Motor neuron (in vitro differentiated cells): ENCODE results near the gene COL2A1. TPM values are rescaled to one million over a fixed set of nuclear protein-coding genes. Genes with fewer than 3 reads are reported as not detected.

Experiments
- ATAC-seq, 8 experiments: fragments of 200-7000 bp; cut with Tn5 transposase; replicated peaks in 6 of 8; 2 replicates each; pipeline ENCODE4 v1.8.0; 2021; ENCODE audit warnings: mild to moderate bottlenecking in 8 of 8, moderate library complexity in 8 of 8
- H3K27ac ChIP-seq, 2 donors: fragments of 250-450 bp; sonication (Bioruptor Pico); 2 replicates each; pipeline ENCODE4 v1.9.0; 2021; ENCODE audit warnings: antibody characterized with exemption in 2 of 2, mild to moderate bottlenecking in 2 of 2, moderate library complexity in 1 of 2
- H3K4me1 ChIP-seq, 2 donors: fragments of 250-450 bp; sonication (Bioruptor Pico); replicated peaks in 1 of 2; 2 replicates each; pipeline ENCODE4 v1.6.1; 2021; ENCODE audit warnings: antibody characterized with exemption in 2 of 2, mild to moderate bottlenecking in 2 of 2, moderate library complexity in 1 of 2
- H3K4me3 ChIP-seq, 5 donors: fragments of 250-450 bp; sonication (Bioruptor Pico); 2 replicates each; pipeline ENCODE4 v1.9.0; 2021; ENCODE audit warnings: antibody characterized with exemption in 5 of 5, mild to moderate bottlenecking in 5 of 5, moderate library complexity in 4 of 5
- WGBS, 10 experiments: fragments of 450-650 bp; shearing (Covaris generic); methylation state at CpG; one replicate each; pipeline ENCODE4 v1.0.0; 2022; 5-methylcytosine and 5-hydroxymethylcytosine counted together
- in situ Hi-C, 9 experiments: fragments of 400-800 bp; cut with MboI; loops; one replicate each; pipeline ENCODE4 v1.15.0; 2021; ENCODE audit warnings: low sequenced_read_pairs in 9 of 9, low pct_unique_long_range_greater_than_20kb in 2 of 9; ENCODE audit not compliant: unreplicated experiment in 9 of 9
- total RNA-seq, 8 experiments: library from RNA; unstranded; fragments of 300-600 nt; gene quantifications; 2 replicates each; pipeline versions ENCODE4 v1.2.3 to v1.2.4, GENCODE V29; 2022

The COL2A1 gene
- total RNA-seq, 8 experiments from 2014 or later = 0.78 to 6.6 (median 1.9) TPM

DNA sequence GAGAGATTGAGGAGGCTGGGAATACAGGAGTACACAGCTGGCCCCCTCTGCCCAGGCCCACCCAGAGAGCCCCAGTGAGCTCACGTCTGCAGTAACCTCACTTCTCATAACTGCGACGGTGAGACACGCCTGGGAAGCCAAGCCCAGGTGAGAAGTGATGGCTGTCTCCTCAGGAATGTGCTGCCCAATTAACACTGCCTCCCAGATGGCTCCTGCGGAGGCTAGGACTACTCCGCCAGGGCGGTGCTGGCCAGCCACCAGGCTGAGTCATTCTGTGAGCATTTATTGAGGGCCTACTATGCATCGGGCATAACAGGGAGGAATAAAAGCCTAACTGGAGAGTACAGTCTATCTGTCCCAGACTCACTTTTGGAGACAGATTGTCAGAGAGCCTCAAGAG lies 50.2 kb downstream of the COL2A1 start:
- Histone ChIP-seq H3K4me3 (no peak overlapping the region), H3K4me1 (no peaks in the 10 kb centered on the region), H3K27ac (no peak overlapping the region)
- in situ Hi-C loops = loop anchor here in 1 of 9 experiments (10.0 kb wide), 1 partner anchor 49 kb away; the partner anchor contains the start of gene VDR
- peak in 2 of 8 experiments; percentile 70 for ATAC-seq
- WGBS, 10 experiments = 17 to 87% (median 80%) methylated on average over 1 to 4 of the region's 8 CpGs; no CpG with 5 or more reads in 7 of the 10 experiments

- WGBS, 10 experiments = 0 to 100% (median 75%) methylated on average over 1 to 7 of the region's 8 CpGs; no CpG with 5 or more reads in 1 of the 10 experiments
- Histone ChIP-seq H3K4me1 (no peaks in the 10 kb centered on the region), H3K4me3 (no peak overlapping the region), H3K27ac (no peak overlapping the region)
- peak in 1 of 8 experiments; percentile 26 for ATAC-seq
- in situ Hi-C loops = loop anchor here in 1 of 9 experiments (10.0 kb wide), 1 partner anchor 46 kb away; the partner anchor contains the start of gene VDR
Observed at GRCh38 chr12:47950856-47951468, 53.3 kb downstream of the COL2A1 start.

GRCh38 chr12:47949441-47950341 lies 54.6 kb downstream of the COL2A1 start:
- Histone ChIP-seq H3K27ac (no peak overlapping the region), H3K4me1 (no peaks in the 10 kb centered on the region), H3K4me3 (no peak overlapping the region)
- 14 to 77% (median 31%) methylated on average over 3 to 8 of the region's 32 CpGs; no CpG with 5 or more reads in 2 of the 10 experiments for WGBS, 10 experiments
- ATAC-seq = peak; percentile 75 to 97 (median 80)
- in situ Hi-C loops = loop anchor here in 2 of 9 experiments (10.0 to 25.0 kb wide), 2 partner anchors 45 to 663 kb away; partner anchors contain the start of gene VDR (in 1 of the 2)

DNA sequence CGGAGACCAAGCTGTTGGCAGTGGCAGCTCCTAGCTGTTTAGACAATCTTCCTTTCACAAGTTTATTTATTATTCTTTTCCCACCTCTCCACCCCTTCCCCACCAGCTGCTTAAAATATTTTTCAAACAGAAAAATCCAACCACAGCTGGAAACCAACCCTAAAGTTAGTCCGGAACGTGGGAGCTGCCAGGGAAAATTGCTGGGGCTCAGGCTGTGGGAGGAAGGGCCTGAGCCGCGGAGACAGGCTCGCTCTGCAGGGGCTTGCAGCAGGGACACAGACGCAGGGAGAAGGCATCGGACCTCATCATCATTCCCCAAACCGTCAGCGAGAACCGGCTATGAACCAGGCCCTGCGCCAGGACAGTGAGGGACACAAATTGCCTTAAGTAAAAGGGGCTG lies 56.9 kb downstream of the COL2A1 start:
- WGBS, 10 experiments = 33 to 100% (median 76%) methylated on average over 2 to 9 of the region's 12 CpGs; no CpG with 5 or more reads in 1 of the 10 experiments
- no peak for ATAC-seq
- Histone ChIP-seq H3K27ac (no peak overlapping the region), H3K4me1 (no peaks in the 10 kb centered on the region), H3K4me3 (no peak overlapping the region)
- in situ Hi-C loops = loop anchor here in 1 of 9 experiments (25.0 kb wide), 1 partner anchor 665 kb away; no protein-coding TSS in a partner anchor

GRCh38 chr12:47946413-47947323 lies 57.6 kb downstream of the COL2A1 start:
- no peak overlapping the region for H3K27ac ChIP-seq
- ATAC-seq = peak in 5 of 8 experiments; percentile 6 to 44 (median 10)
- H3K4me3 ChIP-seq = no peak overlapping the region
- H3K4me1 ChIP-seq = no peaks in the 10 kb centered on the region
- WGBS, 10 experiments = 49 to 82% (median 70%) methylated on average over 2 to 17 of the region's 27 CpGs; no CpG with 5 or more reads in 2 of the 10 experiments
- in situ Hi-C loops = loop anchor here in 1 of 9 experiments (25.0 kb wide), 1 partner anchor 666 kb away; no protein-coding TSS in a partner anchor

- 0 to 100% (median 66%) methylated on average over 1 of the region's 1 CpG; no CpG with 5 or more reads in 4 of the 10 experiments for whole genome bisulfite sequencing, 10 experiments
- H3K27ac ChIP-seq = no peak overlapping the region
- H3K4me1 ChIP-seq = no peaks in the 10 kb centered on the region
- ATAC-seq = no peak
- H3K4me3 ChIP-seq = no peak overlapping the region
- in situ Hi-C loops = loop anchor here in 1 of 9 experiments (25.0 kb wide), 1 partner anchor 667 kb away; no protein-coding TSS in a partner anchor
Observed at GRCh38 chr12:47945341-47945728, 58.9 kb downstream of the COL2A1 start.

DNA sequence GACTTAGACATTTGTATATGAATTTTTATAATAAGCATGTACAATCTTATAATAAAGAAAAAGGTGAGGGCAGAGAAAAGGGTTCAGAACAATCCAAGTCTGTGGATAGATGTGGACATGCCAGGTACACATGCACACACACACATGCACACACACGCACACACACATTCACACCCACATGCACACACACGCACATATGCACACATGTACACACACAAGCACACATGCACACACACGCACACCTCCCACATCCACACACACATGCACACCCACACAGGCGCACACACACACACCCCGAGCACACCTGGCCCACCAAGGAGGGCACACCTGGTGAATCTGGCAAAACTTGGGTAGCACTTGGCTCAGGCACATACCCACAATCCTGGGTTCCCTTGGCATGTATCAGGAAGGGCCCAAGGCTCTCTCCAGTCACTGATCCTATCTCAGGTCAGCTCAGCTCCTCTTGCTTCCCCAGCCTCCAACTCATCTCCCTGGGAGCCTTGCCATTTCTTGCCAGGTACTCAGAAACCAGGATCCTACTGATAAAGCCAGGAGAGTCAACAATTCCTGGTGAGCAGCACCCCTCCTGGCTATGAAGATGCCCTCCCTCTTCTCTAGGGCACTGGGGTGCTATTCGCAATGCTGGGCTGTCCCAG lies 59.5 kb downstream of the COL2A1 start:
- H3K4me1 ChIP-seq = no peaks in the 10 kb centered on the region
- no peak overlapping the region for H3K27ac ChIP-seq
- 50 to 100% (median 90%) methylated on average over 1 to 5 of the region's 6 CpGs; no CpG with 5 or more reads in 1 of the 10 experiments for WGBS, 10 experiments
- in situ Hi-C loops = loop anchor here in 1 of 9 experiments (25.0 kb wide), 1 partner anchor 667 kb away; no protein-coding TSS in a partner anchor
- ATAC-seq = no peak
- H3K4me3 ChIP-seq = no peak overlapping the region

- no peak overlapping the region for H3K27ac ChIP-seq
- no peaks in the 10 kb centered on the region for H3K4me1 ChIP-seq
- 34 to 89% (median 83%) methylated on average over 3 to 7 of the region's 12 CpGs; no CpG with 5 or more reads in 5 of the 10 experiments for WGBS, 10 experiments
- in situ Hi-C loops = loop anchor here in 1 of 9 experiments (25.0 kb wide), 1 partner anchor 669 kb away; no protein-coding TSS in a partner anchor
- no peak overlapping the region for H3K4me3 ChIP-seq
- ATAC-seq = peak in 1 of 8 experiments; percentile 70
Observed at GRCh38 chr12:47943623-47944340, 60.5 kb downstream of the COL2A1 start.

- Histone ChIP-seq H3K4me3 (no peak overlapping the region), H3K27ac (no peak overlapping the region), H3K4me1 (no peaks in the 10 kb centered on the region)
- peak in 1 of 8 experiments; percentile 15 for ATAC-seq
- in situ Hi-C loops = loop anchor here in 1 of 9 experiments (25.0 kb wide), 1 partner anchor 670 kb away; no protein-coding TSS in a partner anchor
- WGBS, 10 experiments = 100% methylated on average over 3 of the region's 31 CpGs; no CpG with 5 or more reads in 9 of the 10 experiments
Observed at GRCh38 chr12:47942614-47943225, 61.6 kb downstream of the COL2A1 start.

DNA sequence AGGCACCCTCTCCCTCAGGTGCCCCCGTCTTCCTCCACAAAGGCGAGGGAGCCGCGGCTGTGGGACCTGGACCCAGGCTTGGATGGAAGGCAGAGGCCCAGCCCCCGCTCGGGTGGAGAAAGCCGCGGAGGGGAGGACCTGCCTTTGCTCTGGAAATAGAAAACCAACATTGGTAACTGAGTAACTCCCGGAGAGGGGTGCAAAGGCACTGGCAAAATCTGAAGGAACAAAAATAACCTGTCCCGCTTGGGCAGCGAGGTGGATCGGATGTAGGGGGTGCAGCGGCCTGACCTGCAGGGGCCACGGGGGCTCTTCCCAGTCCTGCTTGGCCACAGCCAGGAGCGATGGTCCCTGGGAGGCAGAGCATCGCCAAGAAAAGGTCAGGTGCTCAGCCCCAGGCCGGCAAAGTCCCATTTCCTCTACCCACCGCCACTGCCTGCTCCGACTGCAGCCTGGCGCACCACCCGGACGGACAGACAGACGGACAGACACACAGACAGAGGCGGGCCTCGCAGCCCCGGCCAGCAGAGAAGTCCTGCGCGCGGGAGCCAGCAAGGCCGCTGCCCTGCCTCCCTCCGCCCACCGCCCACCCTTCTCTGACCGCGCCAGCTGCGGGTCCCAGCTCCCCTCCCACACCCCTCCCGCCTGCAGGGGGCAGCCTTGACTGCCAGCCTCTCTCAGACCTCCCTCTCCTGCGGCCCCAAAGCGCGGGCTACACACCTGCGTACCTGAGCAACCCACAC lies 62.2 kb downstream of the COL2A1 start:
- Histone ChIP-seq H3K4me3 (no peak overlapping the region), H3K27ac (no peak overlapping the region), H3K4me1 (no peaks in the 10 kb centered on the region)
- peak in 6 of 8 experiments; percentile 32 to 75 (median 52) for ATAC-seq
- 50 to 86% (median 58%) methylated on average over 4 to 10 of the region's 40 CpGs; no CpG with 5 or more reads in 7 of the 10 experiments for WGBS, 10 experiments
- in situ Hi-C loops = loop anchor here in 1 of 9 experiments (25.0 kb wide), 1 partner anchor 670 kb away; no protein-coding TSS in a partner anchor
